ENCODE data around the gene MS4A4E.
"Not testable (repeated sequence)": the region's sequence is repeated elsewhere in the genome, so short reads cannot be mapped to it uniquely, and the experiment has no call there.

GRCh38 chr11:60152727-60153126 lies 90.2 kb downstream of the MS4A4E start:
- not testable (repeated sequence) for TF ChIP-seq CTCF (IDR thresholded peaks at IDR 0.05; ENCODE audit: control extremely low read depth in 1 of 3, insufficient read depth in 1 of 3, low read depth in 1 of 3, low read length in 3 of 3); POLR2A (IDR thresholded peaks at IDR 0.05; ENCODE audit: control extremely low read depth in 1 of 2, low read depth in 2 of 2, low read length in 2 of 2); CBX5 (IDR thresholded peaks at IDR 0.05; ENCODE audit: low read depth, low read length); SP1 (IDR thresholded peaks at IDR 0.05; ENCODE audit: low read depth, low read length); BCL11A (IDR thresholded peaks at IDR 0.05; ENCODE audit: low read depth in 2 of 2, low read length in 2 of 2); GTF2F1 (IDR thresholded peaks at IDR 0.05; ENCODE audit: borderline replicate concordance, low read depth, low read length); EGR1 (IDR thresholded peaks at IDR 0.05; ENCODE audit: borderline replicate concordance, low read depth, low read length)
- TF ChIP-seq, protein P1, sequence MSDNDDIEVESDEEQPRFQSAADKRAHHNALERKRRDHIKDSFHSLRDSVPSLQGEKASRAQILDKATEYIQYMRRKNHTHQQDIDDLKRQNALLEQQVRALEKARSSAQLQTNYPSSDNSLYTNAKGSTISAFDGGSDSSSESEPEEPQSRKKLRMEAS (IDR thresholded peaks at IDR 0.05) = not testable (repeated sequence)
